Measurements from ENCODE around the gene API5. TPM values are rescaled to one million over a fixed set of nuclear protein-coding genes. Genes with fewer than 3 reads are reported as not detected.

The API5 gene
- total and polyA plus RNA-seq, 2 experiments from 2014 or later = 36.1 to 144 TPM

DNA sequence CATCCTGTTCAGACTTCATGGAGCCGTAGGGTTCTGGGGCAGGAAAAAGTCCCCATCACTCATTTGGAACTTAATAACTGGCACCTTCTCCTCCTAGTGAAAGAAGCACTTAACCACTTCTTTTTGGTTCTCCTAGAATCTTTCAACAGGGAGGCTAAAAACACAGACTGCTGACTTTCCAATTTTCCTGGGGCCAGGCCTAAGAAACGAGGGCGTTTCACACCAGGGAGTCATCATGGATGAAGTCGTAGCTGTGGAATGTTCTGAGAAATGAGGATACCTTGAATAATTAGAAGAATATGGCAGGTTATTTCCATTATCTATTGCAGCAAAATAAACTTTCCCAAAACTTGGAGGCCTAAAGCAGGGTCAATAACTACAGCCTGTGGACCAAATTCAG, 26.0 kb upstream of the API5 start:
- H3K36me3 Mint-ChIP-seq (ENCODE audit: low read depth) = 0 out of 3 replicates have a peak, but pooled peaks cover 3% of the 10 kb centered on the region
- no peaks in the 10 kb centered on the region; the same call in 1 of the 2 replicates for H3K36me3 ChIP-seq (ENCODE audit: insufficient read depth)
- H3K27ac Mint-ChIP-seq = no peak overlapping the region
- H3F3A ChIP-seq (replicated peaks; ENCODE audit: low read depth) = no peaks in the 10 kb centered on the region
- no peak overlapping the region for H3K27ac ChIP-seq (ENCODE audit: low read depth)
- H3K4me3 ChIP-seq = no peak overlapping the region
- TF ChIP-seq, protein P1, sequence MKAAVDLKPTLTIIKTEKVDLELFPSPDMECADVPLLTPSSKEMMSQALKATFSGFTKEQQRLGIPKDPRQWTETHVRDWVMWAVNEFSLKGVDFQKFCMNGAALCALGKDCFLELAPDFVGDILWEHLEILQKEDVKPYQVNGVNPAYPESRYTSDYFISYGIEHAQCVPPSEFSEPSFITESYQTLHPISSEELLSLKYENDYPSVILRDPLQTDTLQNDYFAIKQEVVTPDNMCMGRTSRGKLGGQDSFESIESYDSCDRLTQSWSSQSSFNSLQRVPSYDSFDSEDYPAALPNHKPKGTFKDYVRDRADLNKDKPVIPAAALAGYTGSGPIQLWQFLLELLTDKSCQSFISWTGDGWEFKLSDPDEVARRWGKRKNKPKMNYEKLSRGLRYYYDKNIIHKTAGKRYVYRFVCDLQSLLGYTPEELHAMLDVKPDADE (IDR thresholded peaks at IDR 0.05) = no peak
- TF ChIP-seq ZNF331 (CRISPR knock-in tag; IDR thresholded peaks at IDR 0.05; ENCODE audit: low read depth) = no peak
- TF ChIP-seq, protein P2, sequence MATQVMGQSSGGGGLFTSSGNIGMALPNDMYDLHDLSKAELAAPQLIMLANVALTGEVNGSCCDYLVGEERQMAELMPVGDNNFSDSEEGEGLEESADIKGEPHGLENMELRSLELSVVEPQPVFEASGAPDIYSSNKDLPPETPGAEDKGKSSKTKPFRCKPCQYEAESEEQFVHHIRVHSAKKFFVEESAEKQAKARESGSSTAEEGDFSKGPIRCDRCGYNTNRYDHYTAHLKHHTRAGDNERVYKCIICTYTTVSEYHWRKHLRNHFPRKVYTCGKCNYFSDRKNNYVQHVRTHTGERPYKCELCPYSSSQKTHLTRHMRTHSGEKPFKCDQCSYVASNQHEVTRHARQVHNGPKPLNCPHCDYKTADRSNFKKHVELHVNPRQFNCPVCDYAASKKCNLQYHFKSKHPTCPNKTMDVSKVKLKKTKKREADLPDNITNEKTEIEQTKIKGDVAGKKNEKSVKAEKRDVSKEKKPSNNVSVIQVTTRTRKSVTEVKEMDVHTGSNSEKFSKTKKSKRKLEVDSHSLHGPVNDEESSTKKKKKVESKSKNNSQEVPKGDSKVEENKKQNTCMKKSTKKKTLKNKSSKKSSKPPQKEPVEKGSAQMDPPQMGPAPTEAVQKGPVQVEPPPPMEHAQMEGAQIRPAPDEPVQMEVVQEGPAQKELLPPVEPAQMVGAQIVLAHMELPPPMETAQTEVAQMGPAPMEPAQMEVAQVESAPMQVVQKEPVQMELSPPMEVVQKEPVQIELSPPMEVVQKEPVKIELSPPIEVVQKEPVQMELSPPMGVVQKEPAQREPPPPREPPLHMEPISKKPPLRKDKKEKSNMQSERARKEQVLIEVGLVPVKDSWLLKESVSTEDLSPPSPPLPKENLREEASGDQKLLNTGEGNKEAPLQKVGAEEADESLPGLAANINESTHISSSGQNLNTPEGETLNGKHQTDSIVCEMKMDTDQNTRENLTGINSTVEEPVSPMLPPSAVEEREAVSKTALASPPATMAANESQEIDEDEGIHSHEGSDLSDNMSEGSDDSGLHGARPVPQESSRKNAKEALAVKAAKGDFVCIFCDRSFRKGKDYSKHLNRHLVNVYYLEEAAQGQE (IDR thresholded peaks at IDR 0.05; ENCODE audit: unreplicated experiment) = no peak
- TF ChIP-seq, protein P3, sequence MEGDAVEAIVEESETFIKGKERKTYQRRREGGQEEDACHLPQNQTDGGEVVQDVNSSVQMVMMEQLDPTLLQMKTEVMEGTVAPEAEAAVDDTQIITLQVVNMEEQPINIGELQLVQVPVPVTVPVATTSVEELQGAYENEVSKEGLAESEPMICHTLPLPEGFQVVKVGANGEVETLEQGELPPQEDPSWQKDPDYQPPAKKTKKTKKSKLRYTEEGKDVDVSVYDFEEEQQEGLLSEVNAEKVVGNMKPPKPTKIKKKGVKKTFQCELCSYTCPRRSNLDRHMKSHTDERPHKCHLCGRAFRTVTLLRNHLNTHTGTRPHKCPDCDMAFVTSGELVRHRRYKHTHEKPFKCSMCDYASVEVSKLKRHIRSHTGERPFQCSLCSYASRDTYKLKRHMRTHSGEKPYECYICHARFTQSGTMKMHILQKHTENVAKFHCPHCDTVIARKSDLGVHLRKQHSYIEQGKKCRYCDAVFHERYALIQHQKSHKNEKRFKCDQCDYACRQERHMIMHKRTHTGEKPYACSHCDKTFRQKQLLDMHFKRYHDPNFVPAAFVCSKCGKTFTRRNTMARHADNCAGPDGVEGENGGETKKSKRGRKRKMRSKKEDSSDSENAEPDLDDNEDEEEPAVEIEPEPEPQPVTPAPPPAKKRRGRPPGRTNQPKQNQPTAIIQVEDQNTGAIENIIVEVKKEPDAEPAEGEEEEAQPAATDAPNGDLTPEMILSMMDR (conservative IDR thresholded peaks at IDR 0.05; ENCODE audit: low read depth in 2 of 2) = no peak
- no peak for TF ChIP-seq POLR2AphosphoS5 (IDR thresholded peaks at IDR 0.05; ENCODE audit: low read depth)
- TF ChIP-seq CREB1 (CRISPR knock-in tag; IDR thresholded peaks at IDR 0.05; ENCODE audit: low read depth) = no peak
- no peak for TF ChIP-seq ZNF114 (CRISPR knock-in tag; IDR thresholded peaks at IDR 0.05)
- no peak for TF ChIP-seq NANOG (IDR thresholded peaks at IDR 0.05; ENCODE audit: borderline replicate concordance)
- TF ChIP-seq, protein P4, sequence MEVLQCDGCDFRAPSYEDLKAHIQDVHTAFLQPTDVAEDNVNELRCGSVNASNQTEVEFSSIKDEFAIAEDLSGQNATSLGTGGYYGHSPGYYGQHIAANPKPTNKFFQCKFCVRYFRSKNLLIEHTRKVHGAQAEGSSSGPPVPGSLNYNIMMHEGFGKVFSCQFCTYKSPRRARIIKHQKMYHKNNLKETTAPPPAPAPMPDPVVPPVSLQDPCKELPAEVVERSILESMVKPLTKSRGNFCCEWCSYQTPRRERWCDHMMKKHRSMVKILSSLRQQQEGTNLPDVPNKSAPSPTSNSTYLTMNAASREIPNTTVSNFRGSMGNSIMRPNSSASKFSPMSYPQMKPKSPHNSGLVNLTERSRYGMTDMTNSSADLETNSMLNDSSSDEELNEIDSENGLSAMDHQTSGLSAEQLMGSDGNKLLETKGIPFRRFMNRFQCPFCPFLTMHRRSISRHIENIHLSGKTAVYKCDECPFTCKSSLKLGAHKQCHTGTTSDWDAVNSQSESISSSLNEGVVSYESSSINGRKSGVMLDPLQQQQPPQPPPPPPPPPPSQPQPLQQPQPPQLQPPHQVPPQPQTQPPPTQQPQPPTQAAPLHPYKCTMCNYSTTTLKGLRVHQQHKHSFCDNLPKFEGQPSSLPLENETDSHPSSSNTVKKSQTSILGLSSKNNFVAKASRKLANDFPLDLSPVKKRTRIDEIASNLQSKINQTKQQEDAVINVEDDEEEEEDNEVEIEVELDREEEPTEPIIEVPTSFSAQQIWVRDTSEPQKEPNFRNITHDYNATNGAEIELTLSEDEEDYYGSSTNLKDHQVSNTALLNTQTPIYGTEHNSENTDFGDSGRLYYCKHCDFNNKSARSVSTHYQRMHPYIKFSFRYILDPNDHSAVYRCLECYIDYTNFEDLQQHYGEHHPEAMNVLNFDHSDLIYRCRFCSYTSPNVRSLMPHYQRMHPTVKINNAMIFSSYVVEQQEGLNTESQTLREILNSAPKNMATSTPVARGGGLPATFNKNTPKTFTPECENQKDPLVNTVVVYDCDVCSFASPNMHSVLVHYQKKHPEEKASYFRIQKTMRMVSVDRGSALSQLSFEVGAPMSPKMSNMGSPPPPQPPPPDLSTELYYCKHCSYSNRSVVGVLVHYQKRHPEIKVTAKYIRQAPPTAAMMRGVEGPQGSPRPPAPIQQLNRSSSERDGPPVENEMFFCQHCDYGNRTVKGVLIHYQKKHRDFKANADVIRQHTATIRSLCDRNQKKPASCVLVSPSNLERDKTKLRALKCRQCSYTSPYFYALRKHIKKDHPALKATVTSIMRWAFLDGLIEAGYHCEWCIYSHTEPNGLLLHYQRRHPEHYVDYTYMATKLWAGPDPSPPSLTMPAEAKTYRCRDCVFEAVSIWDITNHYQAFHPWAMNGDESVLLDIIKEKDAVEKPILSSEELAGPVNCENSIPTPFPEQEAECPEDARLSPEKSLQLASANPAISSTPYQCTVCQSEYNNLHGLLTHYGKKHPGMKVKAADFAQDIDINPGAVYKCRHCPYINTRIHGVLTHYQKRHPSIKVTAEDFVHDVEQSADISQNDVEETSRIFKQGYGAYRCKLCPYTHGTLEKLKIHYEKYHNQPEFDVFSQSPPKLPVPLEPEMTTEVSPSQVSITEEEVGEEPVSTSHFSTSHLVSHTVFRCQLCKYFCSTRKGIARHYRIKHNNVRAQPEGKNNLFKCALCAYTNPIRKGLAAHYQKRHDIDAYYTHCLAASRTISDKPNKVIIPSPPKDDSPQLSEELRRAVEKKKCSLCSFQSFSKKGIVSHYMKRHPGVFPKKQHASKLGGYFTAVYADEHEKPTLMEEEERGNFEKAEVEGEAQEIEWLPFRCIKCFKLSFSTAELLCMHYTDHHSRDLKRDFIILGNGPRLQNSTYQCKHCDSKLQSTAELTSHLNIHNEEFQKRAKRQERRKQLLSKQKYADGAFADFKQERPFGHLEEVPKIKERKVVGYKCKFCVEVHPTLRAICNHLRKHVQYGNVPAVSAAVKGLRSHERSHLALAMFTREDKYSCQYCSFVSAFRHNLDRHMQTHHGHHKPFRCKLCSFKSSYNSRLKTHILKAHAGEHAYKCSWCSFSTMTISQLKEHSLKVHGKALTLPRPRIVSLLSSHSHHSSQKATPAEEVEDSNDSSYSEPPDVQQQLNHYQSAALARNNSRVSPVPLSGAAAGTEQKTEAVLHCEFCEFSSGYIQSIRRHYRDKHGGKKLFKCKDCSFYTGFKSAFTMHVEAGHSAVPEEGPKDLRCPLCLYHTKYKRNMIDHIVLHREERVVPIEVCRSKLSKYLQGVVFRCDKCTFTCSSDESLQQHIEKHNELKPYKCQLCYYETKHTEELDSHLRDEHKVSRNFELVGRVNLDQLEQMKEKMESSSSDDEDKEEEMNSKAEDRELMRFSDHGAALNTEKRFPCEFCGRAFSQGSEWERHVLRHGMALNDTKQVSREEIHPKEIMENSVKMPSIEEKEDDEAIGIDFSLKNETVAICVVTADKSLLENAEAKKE (CRISPR knock-in tag; IDR thresholded peaks at IDR 0.05) = no peak
- TF ChIP-seq EZH2phosphoT487 (IDR thresholded peaks at IDR 0.05; ENCODE audit: unreplicated experiment) = no peak
- no peak for TF ChIP-seq EZH2 (IDR thresholded peaks at IDR 0.05; ENCODE audit: low read depth, unreplicated experiment)
- no peak overlapping the region for H3K4me3 Mint-ChIP-seq
- ATAC-seq = no peak
- no peaks in the 10 kb centered on the region for H4K20me1 ChIP-seq (replicated peaks; ENCODE audit: insufficient read depth)
- H3K4me1 Mint-ChIP-seq = no peaks in the 10 kb centered on the region
- H3K27me3 ChIP-seq (ENCODE audit: insufficient read depth) = no peaks in the 10 kb centered on the region
- no peak for DNase-seq (ENCODE audit: low spot score)
- H3K4me1 ChIP-seq (ENCODE audit: insufficient read depth) = no peaks in the 10 kb centered on the region
- no peaks in the 10 kb centered on the region for H3K9me2 ChIP-seq (ENCODE audit: insufficient read depth)
- H3K9me3 Mint-ChIP-seq = peaks cover 49% of the 10 kb centered on the region
- H3K27me3 Mint-ChIP-seq (ENCODE audit: insufficient read depth, low read depth, poor library complexity) = peaks cover 4% of the 10 kb centered on the region
- H2AFZ ChIP-seq = no peak overlapping the region
- H3K79me2 ChIP-seq (replicated peaks; ENCODE audit: insufficient read depth) = no peaks in the 10 kb centered on the region
- H3K4me2 ChIP-seq = no peak overlapping the region
